ENCODE results near the gene WNT11.
"Not testable (repeated sequence)": the region's sequence is repeated elsewhere in the genome, so short reads cannot be mapped to it uniquely, and the experiment has no call there.

WNT11 gene

DNA sequence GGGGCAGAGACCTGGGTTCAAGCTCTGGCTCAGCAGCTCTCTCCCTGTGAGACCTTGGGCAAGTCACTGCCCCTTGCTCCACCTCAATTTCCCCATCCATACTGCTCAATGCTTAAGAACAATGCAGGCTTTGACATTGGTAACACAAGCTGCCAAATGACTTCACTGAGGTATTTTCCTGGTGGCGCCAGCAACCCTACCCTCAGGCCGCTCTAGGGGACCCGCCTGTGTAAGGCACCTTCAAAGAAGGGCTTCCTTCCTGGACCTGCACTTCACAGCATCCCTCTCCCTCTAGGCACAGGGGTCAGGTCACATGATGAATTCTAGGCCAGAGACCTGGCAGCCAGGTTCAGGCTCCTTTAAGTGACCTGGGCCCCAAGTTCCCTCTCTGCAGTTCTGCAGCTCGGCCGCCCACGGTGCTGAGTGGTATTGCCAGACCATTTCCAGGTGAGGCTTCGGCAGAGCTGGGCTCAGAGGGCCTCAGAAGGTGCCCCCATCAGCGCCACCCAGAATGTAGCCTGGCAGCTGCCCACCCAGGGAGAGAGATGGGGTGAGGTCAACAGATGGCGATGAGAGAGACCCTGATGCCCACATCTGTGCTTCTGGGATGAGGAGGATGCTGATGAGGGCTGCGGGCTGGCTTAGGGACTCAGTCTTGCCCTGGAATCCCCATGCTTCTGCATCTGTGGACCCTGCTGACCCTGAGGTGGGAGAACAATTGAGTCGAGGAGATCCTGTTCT, 4.5 kb downstream of the WNT11 start:
- no peak for DNase-seq (ENCODE audit: low spot score)

DNA sequence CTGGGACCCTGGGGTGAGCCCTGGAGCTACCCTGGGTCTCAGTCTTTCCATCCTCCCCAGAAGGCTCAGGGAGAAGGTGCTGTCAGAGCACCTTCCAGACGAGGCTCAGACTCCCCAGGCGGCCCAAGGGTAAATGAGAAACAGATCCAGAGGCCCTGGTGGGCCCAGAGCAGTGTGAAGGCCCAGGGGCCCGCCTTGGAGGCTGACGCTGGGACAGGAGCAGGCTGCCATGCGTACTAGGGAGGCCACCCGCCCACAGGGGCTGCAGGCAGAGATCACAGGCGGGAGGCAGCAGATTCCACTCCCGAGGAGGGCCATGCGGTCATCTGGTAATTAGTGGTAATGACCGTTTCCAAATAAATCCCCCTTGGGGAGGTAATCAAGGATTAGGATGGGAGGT, 5.2 kb downstream of the WNT11 start:
- no peak for DNase-seq (ENCODE audit: low spot score)

DNA sequence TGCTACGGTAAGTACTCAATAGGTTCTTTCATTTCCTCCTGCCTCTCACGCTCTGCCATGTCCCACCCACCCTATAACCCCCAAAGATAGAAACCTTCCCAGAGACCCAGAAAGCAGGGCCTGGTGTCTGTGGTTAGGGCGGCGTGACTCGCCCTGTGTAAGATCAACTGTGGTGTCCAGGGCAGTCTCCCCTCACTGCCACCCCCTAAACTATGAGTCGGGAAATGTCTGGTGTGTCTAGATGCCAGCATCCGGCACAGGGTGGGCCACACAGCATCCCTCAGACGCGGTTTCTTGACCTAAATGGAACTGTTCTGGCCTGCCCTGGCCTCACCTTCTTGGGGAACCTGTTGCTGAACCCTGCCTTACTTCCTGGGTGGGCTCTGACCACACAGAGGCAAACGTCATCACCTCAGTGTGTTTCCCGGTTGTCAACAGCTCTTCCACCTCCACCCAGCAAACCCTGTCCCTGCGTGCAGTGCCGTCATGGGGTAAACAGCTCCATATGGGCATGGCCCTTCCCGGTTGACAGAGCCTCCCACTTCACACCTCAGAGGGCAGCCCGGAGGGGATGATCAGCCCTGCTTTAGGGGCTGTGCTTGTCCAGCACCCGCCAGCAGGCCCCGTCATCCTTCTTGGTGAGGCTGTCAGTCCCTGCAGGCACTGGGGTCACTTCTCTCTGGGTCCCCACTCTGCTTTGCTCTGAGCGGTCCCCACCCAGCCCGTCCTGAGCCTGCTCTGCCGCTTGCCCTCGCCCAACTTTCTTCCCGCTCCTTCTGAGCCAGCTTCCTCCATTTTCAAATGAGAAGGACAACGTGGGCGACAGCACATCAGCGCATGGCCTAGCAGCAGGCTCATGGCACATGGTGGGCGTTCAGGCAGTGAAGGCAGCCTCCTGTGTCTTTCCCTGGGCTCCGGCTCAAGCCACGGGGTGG, 6.0 kb downstream of the WNT11 start:
- no peak for DNase-seq (ENCODE audit: low spot score)

DNA sequence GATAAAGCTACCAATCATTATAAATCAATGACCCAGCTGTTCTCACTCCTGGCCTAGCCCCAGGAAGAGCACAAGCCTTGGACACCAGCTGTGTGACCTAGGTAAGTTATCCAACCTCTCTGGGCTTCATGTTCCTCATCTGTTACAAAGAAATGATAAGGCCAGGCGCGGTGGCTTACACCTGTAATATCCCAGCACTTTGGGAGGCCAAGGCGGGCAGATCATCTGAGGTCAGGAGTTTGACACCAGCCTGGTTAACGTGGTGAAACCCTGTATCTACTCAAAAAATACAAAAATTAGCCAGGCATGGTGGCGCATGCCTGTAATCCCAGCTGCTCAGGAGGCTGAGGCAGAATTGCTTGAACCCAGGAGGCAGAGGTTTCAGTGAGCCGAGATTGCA, 7.6 kb downstream of the WNT11 start:
- not testable (repeated sequence) for DNase-seq (ENCODE audit: low spot score)

DNA sequence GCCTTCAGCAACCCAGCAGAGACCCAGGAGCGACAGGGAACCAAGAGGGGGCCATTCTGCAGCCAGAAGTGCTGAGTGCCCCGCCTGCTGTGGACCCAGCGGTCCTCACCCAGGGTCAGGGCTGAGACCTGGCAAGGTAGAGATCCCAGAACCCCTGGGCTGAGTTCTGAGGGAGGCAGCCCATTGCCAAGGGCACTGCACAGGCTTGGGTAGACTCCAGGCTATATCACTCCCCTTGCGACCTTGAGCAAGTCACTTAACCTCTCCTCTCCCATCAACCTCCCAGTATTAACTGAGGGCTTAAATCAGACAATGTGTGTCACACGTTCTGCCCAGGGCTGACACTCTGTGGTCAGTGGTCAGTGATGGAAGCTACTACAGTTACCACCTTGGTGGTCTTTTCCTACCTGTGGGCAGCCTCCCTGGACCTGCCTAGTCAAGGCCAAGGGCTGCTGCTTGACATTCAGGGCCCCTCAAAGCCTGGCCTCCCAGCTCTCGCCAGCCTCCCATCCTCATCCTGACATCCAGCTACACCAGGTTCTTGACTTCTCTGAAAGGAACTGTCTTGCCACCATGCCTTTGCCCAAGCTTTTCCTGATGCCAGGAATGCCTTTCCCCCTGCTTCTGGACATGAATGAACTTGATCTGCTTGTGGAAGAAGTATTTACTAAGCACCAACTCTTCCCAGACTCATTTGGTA, 8.2 kb downstream of the WNT11 start:
- DNase-seq (ENCODE audit: low spot score), result no peak

DNA sequence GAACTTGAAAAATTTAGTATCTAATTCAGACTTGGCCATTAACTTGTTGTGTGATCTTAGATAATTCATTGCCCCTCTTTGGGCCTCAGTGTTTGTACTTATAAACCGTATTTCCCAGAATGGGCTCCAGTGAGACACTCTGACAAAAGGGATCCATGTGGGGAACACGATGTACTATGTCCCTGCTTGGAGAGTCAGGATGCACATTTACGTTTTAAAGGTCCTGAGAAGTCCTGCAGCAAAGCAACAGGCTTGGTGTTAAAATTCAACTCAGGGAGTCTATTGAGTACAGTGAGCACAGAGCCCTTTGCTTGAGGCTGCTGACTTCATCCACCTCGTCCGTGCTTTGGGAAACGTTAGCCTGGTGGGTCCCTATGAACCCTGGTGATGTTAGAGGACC, 9.0 kb downstream of the WNT11 start:
- DNase-seq (ENCODE audit: low spot score), result no peak

DNA sequence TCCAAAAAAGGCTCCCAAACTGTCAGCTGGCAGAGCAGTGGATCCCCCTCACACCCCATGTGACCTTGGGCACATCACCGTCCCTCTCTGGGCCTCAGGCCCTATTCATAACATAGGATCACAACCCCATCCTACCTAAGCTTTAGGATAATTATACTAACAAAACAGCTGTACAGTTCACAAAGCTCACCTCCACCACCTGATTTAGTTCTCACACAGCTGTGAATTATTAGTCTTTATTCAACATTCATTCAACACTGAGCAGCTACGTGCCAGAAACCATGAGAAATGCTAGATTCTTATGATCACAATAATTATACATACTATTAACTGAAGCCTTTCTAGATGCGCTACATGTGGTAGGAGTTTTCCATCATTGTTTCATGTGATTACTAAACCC, 9.5 kb downstream of the WNT11 start:
- no peak for DNase-seq (ENCODE audit: low spot score)

DNA sequence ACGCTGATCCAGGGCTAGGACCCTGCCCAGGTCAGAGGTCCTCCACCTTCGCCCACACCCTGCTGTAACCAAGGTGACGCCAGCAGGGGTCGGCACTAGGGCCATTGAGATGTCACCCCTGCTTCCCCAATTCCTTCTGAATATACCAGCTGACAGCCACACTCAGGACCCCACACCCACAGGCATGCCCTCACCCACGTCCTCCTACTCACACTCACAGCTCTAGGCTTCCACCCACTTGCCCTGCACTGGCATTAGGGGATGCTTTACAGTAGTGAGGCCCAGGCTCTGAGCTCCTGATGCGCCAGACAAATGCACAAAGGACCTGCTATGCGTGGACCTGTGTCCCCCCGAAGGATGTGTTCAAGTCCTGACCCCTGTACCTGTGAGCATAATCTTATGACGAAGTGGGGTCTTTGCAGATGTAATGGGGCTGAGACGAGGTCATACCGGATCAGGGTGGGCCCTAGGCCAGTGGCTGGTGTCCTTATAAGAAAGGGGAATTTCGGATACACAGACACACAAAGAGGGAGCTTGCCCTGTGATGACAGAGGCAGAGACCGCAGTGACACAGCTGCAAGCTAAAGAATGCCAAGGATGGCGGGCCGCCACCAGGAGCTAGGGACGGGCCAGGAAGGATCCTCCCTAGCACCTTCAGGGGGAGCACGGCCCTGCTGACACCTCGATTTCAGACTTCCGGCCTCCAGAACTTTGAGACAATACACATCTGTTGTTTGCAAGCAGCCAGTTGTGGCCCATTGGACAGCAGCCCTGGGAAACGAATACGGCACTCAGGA, 11.2 kb downstream of the WNT11 start:
- no peak for DNase-seq (ENCODE audit: low spot score)

DNA sequence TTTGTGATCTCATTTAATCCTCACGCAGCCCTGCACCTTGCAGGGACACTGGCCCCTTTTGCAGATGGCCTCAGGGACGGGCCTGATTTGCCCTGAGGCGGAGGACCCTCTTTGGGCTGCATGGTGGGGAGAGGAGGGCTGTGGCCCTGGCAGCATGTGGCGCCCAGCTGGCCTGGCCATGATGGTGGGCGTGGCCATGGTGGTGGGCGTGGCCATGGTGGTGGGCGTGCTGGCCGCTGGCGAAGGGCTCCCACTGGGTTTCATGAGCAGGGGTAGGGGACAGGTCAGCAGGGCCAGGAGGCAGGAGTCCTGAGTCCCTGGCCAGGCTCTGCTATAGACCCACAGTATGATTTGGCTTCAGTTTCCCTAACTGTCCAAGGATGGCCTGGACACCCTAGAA, 13.1 kb downstream of the WNT11 start:
- no peak for DNase-seq (ENCODE audit: low spot score)

DNA sequence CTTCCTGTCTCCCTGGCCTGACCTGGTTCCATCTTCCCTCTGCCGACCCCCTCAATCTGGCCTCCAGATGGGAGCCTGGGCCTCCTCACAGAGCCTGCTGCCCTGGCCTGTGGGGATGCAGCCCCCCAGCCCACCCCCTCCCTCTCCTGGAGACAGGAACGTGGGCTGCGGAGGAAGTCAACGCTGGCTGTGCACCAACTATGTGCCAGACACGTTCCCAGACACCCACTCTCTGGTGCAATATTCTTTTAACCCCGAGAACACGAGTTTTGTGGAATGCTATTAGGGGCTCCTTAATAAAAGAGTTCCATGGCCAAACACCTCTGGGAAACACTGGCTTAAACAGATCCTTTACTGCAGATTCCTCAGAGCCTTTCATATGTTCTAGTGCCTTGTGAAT, 15.9 kb downstream of the WNT11 start:
- no peak for DNase-seq (ENCODE audit: low spot score)

DNA sequence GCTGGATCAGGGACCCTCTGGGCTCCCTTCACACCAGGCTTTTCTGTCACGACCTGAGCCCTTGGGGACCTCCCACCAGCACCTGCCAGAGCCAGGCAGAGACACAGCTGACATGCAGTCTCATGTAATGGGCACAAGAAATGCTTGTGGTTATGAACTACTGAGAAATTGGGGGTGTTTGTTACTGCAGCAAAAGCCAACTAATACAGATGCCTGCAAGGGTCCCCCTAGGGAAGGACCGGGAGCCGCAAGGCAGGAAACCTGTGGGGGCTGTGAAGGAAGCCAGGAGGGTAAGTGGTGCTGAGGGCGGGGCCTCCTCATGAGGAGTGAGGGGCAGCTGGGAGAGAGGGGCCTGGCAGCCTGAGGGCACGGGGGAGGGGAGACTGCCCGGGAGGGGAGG, 16.6 kb downstream of the WNT11 start:
- DNase-seq (ENCODE audit: low spot score), result no peak

DNA sequence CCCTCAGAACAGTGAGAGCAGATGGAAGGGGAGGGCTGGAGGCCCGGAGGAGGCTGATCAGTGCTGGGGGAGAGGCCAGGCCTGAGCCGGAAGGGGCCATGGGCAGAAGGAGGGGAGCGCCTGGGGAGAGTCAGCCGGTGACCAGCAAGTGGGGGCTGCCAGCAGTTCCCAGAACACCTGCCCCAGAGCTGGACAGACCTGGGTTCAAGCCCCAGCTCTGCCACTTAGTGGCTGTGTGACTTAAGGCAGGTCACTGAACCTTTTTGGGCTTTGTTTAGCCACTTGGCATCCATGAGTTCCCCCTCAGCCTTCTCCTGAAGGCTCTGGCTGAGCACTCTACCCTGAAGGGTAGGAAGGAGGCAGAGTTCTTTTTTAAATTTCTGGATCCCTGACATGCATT, 17.4 kb downstream of the WNT11 start:
- no peak for DNase-seq (ENCODE audit: low spot score)

DNA sequence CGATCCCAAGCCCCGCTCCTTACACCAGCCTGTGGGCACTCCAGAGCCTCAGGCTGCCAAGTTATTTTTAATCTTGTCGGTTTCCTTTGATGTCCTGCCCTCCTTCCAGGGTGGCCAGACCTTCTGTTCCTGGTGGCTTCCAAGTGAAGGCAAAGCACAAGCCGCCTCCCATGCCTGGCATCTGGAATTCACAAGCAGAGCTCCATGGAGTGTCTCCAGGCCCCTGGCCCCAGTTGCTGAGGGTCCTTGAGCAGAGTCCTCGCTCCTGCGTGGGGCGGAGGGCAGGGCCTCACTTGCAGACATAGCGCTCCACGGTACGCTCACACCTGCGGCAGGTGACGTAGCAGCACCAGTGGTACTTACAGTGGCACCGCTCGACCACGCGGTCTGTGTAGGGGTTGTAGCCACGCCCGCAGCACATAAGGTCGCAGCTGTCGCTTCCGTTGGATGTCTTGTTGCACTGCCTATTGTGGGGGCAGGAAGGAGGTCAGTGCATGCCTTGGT, 19.5 kb downstream of the WNT11 start:
- no peak for DNase-seq (ENCODE audit: low spot score)

DNA sequence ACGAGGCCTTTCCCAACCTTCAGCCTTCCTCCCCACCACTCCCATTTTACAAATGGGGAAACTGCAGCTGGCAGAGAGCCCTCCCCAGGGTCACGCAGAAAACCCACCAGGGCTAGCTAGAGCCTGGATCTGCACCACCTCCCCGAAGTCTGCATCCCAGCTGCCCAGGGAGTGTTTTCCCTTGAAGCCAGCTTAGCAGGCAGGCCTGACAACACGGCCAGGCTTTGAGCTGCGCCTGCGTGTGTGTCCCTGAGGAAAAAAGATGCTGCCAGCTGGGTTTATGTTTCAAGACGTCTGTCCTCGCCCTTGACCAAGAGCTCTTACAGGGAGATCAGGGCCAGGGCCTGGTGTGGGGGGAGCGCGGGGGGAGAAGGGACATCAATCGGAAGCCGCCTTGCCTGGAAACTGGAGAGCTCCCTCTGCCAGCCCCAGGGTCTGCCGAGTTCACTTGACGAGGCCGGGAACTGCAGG, 20.3 kb downstream of the WNT11 start:
- DNase-seq (ENCODE audit: low spot score), result no peak

DNA sequence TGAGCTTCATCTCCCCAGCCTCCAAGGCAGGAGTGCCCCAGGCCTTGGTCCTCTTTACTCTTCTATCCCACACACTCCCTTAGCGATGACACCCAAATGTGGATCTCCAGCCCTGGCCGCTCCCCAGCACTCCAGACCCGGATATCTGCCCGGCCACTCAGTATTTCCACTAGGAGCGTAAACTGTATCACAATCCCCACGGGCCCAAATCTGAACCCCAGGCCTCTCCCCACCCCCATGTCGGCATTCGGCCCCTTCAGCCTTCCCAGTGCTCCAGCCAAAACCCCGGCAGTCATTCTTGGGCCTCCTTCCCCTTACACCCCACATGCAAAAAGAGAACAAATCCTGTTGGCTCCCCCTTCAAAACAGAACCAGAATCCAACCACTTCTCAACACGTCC, 20.8 kb downstream of the WNT11 start:
- DNase-seq (ENCODE audit: low spot score), result no peak

DNA sequence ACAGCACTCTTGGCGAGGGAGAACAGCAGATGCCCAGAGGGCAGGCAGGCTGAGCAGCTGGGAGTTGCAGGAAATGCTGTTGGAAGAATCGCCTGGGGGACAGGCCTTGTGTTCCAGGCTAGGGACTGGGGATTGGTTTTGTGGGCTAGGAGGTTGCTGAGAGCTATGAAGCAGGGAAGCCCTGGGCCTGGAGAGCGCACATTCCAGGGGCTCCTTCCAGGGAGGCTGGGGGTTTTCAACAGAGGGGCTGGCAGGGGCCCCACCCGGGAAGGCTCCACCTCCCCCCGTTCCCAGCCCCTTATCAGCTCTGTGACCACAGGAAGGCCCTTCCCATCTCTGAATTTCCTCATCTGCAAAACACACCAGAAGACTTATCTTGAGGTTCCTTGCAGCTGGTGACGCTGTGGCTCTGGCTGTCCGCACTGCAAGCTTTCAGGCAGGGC, 21.7 kb downstream of the WNT11 start:
- DNase-seq (ENCODE audit: low spot score), result no peak

DNA sequence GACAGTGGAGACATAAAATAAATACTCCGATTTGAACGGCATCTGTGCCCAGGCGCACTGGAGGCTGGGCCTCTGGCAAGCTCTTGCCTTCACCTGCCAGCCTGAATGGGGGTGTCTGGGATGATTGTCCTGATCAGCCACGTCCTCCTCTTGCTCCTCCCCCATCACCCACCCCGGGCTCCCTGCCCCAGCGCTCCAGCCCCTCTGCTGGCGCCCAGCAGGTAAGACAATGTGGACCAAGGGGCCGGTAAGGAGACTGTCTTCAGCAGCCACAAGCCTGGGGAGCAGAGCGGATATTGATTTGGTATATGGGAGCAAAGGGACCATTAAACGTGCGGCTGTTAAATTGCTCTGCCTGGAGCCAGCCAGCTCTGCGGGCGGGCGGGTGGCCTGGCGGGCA, 24.9 kb downstream of the WNT11 start:
- no peak for DNase-seq (ENCODE audit: low spot score)

DNA sequence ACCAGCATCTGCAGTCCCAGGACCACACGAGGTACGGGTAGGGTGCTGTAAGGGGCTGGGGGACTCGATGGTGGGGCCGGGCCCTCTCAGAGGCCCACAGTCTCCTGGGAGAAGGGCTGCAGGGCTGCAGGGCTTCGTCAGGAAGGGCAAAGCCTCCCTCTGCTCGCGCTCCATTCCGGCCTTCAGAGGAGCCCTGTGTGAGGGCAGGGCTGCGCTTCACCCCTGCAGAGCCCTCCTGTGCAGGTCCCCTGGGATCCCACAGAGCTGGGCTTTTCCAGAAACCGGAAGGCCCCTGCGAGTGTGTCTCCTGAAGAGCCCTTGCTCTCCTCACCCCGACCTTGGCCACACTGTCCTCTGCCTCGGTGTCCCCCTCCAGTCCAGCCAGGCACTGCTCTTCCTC, 27.2 kb downstream of the WNT11 start:
- no peak for DNase-seq (ENCODE audit: low spot score)

DNA sequence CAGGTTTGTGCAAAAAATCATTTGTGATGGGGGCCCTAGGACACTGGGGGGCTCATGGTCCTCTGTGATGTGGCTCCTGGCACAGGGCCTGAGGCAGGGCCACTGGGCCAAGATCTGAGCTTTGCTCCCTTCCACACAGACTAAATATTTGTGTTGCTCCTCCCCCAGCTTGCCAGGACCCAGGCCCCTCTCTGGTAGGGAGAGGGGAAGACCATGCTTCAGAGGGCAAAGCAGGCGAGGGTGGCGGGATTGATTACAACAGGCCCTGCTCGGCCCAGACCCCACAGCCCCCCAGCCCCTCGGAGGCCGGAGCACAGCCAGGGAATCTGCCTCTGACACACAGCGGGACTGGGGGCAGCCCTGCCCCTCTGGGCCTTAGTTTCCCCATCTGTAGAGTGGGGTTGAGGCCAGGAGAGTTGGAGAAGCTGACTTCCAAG, 29.0 kb downstream of the WNT11 start:
- no peak for DNase-seq (ENCODE audit: low spot score)

DNA sequence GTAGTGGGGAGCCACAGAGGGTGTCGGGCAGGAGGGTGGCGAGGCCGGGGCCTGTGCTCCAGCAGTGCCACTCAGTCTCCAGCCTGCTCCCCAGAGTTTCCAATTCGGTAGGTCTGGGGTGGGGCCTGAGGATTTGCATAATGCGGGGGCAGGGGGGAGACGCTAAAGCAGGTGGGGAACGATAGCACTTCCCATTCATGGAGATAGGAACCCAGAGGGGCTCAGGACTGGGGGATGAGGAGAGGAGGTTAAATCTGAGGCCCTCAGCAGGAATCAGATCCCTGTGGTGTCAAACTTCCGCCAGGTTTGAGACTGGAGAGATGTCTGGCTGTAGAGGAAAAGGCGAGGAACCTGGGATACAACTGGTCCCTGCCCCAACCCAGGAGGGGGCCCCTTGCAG, 29.8 kb downstream of the WNT11 start:
- no peak for DNase-seq (ENCODE audit: low spot score)

DNA sequence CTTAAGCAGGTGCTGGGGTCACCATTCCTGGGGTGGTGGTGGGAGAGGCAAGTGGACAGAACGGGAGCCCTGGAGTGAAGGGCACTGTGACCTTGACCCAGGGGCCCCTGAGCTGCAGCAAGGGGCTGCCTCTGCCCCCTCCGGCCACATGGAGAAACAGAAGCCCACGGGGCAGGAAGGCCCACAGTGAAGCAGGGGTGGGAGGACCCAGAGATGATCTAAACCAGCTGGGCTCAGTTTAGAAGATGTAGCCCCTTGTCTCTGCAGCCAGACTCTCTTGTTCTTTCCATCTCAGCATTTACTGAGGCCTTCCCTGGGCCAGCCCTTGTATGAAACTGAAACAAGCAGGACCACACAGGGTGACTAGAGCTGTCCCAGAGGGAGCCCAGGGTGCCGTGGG, 30.5 kb downstream of the WNT11 start:
- DNase-seq (ENCODE audit: low spot score), result no peak

DNA sequence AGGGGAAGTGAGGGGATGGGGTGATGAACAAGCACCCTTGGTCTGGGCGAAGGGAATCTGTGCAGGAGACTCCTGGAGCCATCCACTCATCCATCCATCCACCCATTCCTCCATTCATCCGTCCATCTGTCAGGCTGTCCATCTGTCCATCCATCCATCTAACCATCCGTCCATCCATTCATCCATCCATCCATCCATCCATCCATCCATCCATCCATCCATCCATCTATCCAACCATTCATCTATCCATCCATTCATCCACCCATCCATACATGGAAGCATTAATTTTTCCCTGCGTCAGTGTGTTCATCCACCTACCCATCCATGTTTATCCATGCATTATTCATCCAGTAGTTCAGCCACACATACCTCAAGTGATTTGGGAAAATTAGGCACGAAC, 32.0 kb downstream of the WNT11 start:
- no peak for DNase-seq (ENCODE audit: low spot score)
